Naive thymus-derived CD8-positive, alpha-beta T cell (primary cell): ENCODE data around the gene TMEM176B. TPM values are rescaled to one million over a fixed set of nuclear protein-coding genes. Genes with fewer than 3 reads are reported as not detected.
"Not testable (repeated sequence)": the region's sequence is repeated elsewhere in the genome, so short reads cannot be mapped to it uniquely, and the experiment has no call there.

Experiments used
- ATAC-seq, 2 donors: fragments of 150-1000 bp; cut with Tn5 transposase in 1 of 2; sonication (Bioruptor Pico), chemical (Tn5 transposase) in 1 of 2; 1 replicate in 1 of 2; 2 replicates in 1 of 2; pipeline ENCODE4 v1.10.0; 2021; ENCODE audit warnings: mild to moderate bottlenecking in 2 of 2, moderate library complexity in 2 of 2
- POLR2A ChIA-PET: fragments of 350-600 bp; sonication (Branson Sonifier 250); formaldehyde crosslinking; loops from one replicate; lab custom pipeline; 2021; ENCODE audit warnings: antibody characterized with exemption; lab: Charles Lee
- DNase-seq, 10 donors: peaks; one replicate each; pipeline versions ENCODE4 v3.0.0 to v3.0.0-alpha.2; 2020 to 2022
- H3K27ac Mint-ChIP-seq, 10 donors: one replicate each; pipeline ENCODE4 v1.8.0; 2020 to 2022; ENCODE audit warnings: mild to moderate bottlenecking in 10 of 10, mixed read lengths in 10 of 10, moderate library complexity in 4 of 10, inconsistent platforms in 1 of 10
- H3K27me3 Mint-ChIP-seq, 5 donors: one replicate each; pipeline ENCODE4 v1.8.0; 2021 to 2022; ENCODE audit warnings: mixed read lengths in 5 of 5
- H3K36me3 Mint-ChIP-seq, 3 donors: one replicate each; pipeline ENCODE4 v1.8.0; 2020 to 2022; ENCODE audit warnings: mixed read lengths in 3 of 3, mild to moderate bottlenecking in 2 of 3, inconsistent platforms in 1 of 3
- H3K4me1 Mint-ChIP-seq, 4 donors: one replicate each; pipeline ENCODE4 v1.8.0; 2021 to 2022; ENCODE audit warnings: mixed read lengths in 4 of 4
- H3K4me3 Mint-ChIP-seq, 10 donors: one replicate each; pipeline ENCODE4 v1.8.0; 2020 to 2022; ENCODE audit warnings: mild to moderate bottlenecking in 10 of 10, mixed read lengths in 10 of 10, moderate library complexity in 6 of 10, inconsistent platforms in 1 of 10
- H3K9me3 Mint-ChIP-seq, 9 donors: one replicate each; pipeline ENCODE4 v1.8.0; 2020 to 2022; ENCODE audit warnings: mixed read lengths in 9 of 9, mild to moderate bottlenecking in 3 of 9, inconsistent platforms in 1 of 9, moderate library complexity in 1 of 9
- polyA plus RNA-seq, 3 donors: library from polyadenylated mRNA; unstranded; fragments of 300-500 nt; fragmentation: Illumina TruSeq; gene quantifications; one replicate each; pipeline ENCODE4 v1.2.3, GENCODE V29; 2021
- total RNA-seq, 8 experiments: library from RNA in 2 of 8; stranded (reverse) in 2 of 8; gene quantifications; one replicate each; pipeline ENCODE4 v1.2.3 and lab custom pipeline; 2021 to 2026

The TMEM176B gene
- total and polyA plus RNA-seq, 5 experiments from 2014 or later = 0.69 TPM; not detected in 4

- DNase-seq (no peak), ATAC-seq (no peak)
- peak overlapping the region in 1 of 10 donors; percentile 17 for H3K27ac Mint-ChIP-seq
- no peaks in the 10 kb centered on the region for H3K36me3 Mint-ChIP-seq
- no peak overlapping the region for H3K4me3 Mint-ChIP-seq
- POLR2A ChIA-PET = no interaction called here
- no peaks in the 10 kb centered on the region for H3K9me3 Mint-ChIP-seq
- H3K27me3 Mint-ChIP-seq = peaks cover 1 to 14% (median 14%) of the 10 kb centered on the region in 5 donors
- H3K4me1 Mint-ChIP-seq = peaks cover 2 to 8% (median 5%) of the 10 kb centered on the region in 4 donors
These were observed 19.1 kb downstream of the TMEM176B start for GRCh38 chr7:150781103-150781502.

- Mint-ChIP-seq H3K9me3 (no peaks in the 10 kb centered on the region), H3K4me3 (no peak overlapping the region), H3K27me3 (peaks cover 1 to 14% (median 8%) of the 10 kb centered on the region in 5 donors), H3K27ac (no peak overlapping the region), H3K36me3 (no peaks in the 10 kb centered on the region), H3K4me1 (peaks cover 2 to 8% (median 5%) of the 10 kb centered on the region in 4 donors)
- POLR2A ChIA-PET = no interaction called here
- ATAC-seq = no peak
- no peak for DNase-seq
These were observed 19.9 kb downstream of the TMEM176B start for GRCh38 chr7:150780292-150780691.

GRCh38 chr7:150778738-150779301 is 21.3 kb downstream of the TMEM176B start:
- Mint-ChIP-seq H3K4me3 (no peak overlapping the region), H3K36me3 (peaks cover 0 to 4% (median 4%) of the 10 kb centered on the region in 3 donors), H3K27me3 (peaks cover 1 to 14% (median 4%) of the 10 kb centered on the region in 5 donors), H3K4me1 (peaks cover 2 to 8% (median 5%) of the 10 kb centered on the region in 4 donors), H3K9me3 (peaks cover 0 to 9% (median 5%) of the 10 kb centered on the region in 9 donors), H3K27ac (no peak overlapping the region)
- DNase-seq (peak; percentile 47 to 80 (median 64)), ATAC-seq (peak; percentile 66 to 75)
- POLR2A ChIA-PET = no interaction called here

- POLR2A ChIA-PET = no interaction called here
- no peak for DNase-seq
- Mint-ChIP-seq H3K4me1 (peaks cover 2 to 8% (median 5%) of the 10 kb centered on the region in 4 donors), H3K27ac (peak overlapping the region in 2 of 10 donors; percentile 25 to 63), H3K27me3 (peaks cover under 1 to 14% (median 4%) of the 10 kb centered on the region in 5 donors), H3K9me3 (peaks cover 0 to 15% (median 10%) of the 10 kb centered on the region in 9 donors), H3K36me3 (peaks cover 0 to 9% (median 7%) of the 10 kb centered on the region in 3 donors), H3K4me3 (no peak overlapping the region)
- peak in 1 of 2 donors; percentile 20 for ATAC-seq
These were observed 22.0 kb downstream of the TMEM176B start for GRCh38 chr7:150778014-150778737.

- H3K27me3 Mint-ChIP-seq, H3K4me3 Mint-ChIP-seq, H3K27ac Mint-ChIP-seq, POLR2A ChIA-PET, ATAC-seq, H3K36me3 Mint-ChIP-seq, DNase-seq, H3K4me1 Mint-ChIP-seq: not testable (repeated sequence)
- peaks cover 0 to 21% (median 12%) of the 10 kb centered on the region in 9 donors for H3K9me3 Mint-ChIP-seq
These were observed 26.0 kb downstream of the TMEM176B start for GRCh38 chr7:150774131-150774530.

GRCh38 chr7:150769768-150770167 is 30.4 kb downstream of the TMEM176B start:
- H3K4me1 Mint-ChIP-seq = peaks cover 0 to 2% (median 0%) of the 10 kb centered on the region in 4 donors
- no peak overlapping the region for H3K4me3 Mint-ChIP-seq
- peaks cover 0 to 21% (median 10%) of the 10 kb centered on the region in 9 donors for H3K9me3 Mint-ChIP-seq
- H3K27me3 Mint-ChIP-seq = peaks cover 0 to 2% (median 0%) of the 10 kb centered on the region in 5 donors
- ATAC-seq (no peak), DNase-seq (no peak)
- H3K27ac Mint-ChIP-seq = no peak overlapping the region
- H3K36me3 Mint-ChIP-seq = peaks cover 0 to 9% (median 9%) of the 10 kb centered on the region in 3 donors
- POLR2A ChIA-PET = interaction anchor here (0.8 kb wide), 1 partner anchor 364 kb away, joined by 3 read pairs; a partner anchor contains a TSS

- no peak overlapping the region for H3K4me3 Mint-ChIP-seq
- DNase-seq (no peak), ATAC-seq (no peak)
- POLR2A ChIA-PET = no interaction called here
- H3K27ac Mint-ChIP-seq = peak overlapping the region in 1 of 10 donors; percentile 9
- no peaks in the 10 kb centered on the region for H3K27me3 Mint-ChIP-seq
- H3K36me3 Mint-ChIP-seq = peaks cover 0 to 5% (median 0%) of the 10 kb centered on the region in 3 donors
- H3K4me1 Mint-ChIP-seq = peaks cover 0 to 2% (median 0%) of the 10 kb centered on the region in 4 donors
- H3K9me3 Mint-ChIP-seq = peaks cover 0 to 6% (median 0%) of the 10 kb centered on the region in 9 donors
These were observed 33.8 kb downstream of the TMEM176B start for GRCh38 chr7:150766334-150766709.

GRCh38 chr7:150759479-150759878 is 40.7 kb downstream of the TMEM176B start:
- Mint-ChIP-seq H3K4me3 (no peak overlapping the region), H3K36me3 (peaks cover 0 to 12% (median 0%) of the 10 kb centered on the region in 3 donors), H3K4me1 (peaks cover 15 to 28% (median 27%) of the 10 kb centered on the region in 4 donors), H3K9me3 (peaks cover 0 to 8% (median 2%) of the 10 kb centered on the region in 9 donors), H3K27me3 (peaks cover 0 to 2% (median 0%) of the 10 kb centered on the region in 5 donors), H3K27ac (peak overlapping the region in 1 of 10 donors; percentile 37)
- ATAC-seq = no peak
- no peak for DNase-seq
- POLR2A ChIA-PET = interaction anchor here (0.7 to 1.9 kb wide), 10 partner anchors 22 to 245 kb away, joined by 3 to 7 read pairs (median 3); partner anchors contain the start of genes GIMAP1, GIMAP2, GIMAP5 and GIMAP7

- POLR2A ChIA-PET = interaction anchor here (0.6 to 6.5 kb wide), 18 partner anchors 13 to 306 kb away, joined by 3 to 143 read pairs (median 32); partner anchors contain the start of genes GIMAP1, GIMAP2, GIMAP4 and GIMAP5
These were observed 43.3 kb downstream of the TMEM176B start for GRCh38 chr7:150756858-150757257.

GRCh38 chr7:150756166-150756565 is 44.0 kb downstream of the TMEM176B start:
- Mint-ChIP-seq H3K4me1 (peaks cover 26 to 55% (median 52%) of the 10 kb centered on the region in 4 donors), H3K27me3 (peaks cover 0 to 2% (median 0%) of the 10 kb centered on the region in 5 donors), H3K36me3 (peaks cover 0 to 7% (median 0%) of the 10 kb centered on the region in 3 donors), H3K27ac (peak overlapping the region; percentile 94 to 100 (median 96)), H3K9me3 (peaks cover 0 to 2% (median under 1%) of the 10 kb centered on the region in 9 donors), H3K4me3 (peak overlapping the region; percentile 38 to 88 (median 83))
- DNase-seq (peak in 1 of 10 donors; percentile 35), ATAC-seq (peak; percentile 12 to 39)
- POLR2A ChIA-PET = interaction anchor here (0.6 to 6.5 kb wide), 41 partner anchors 12 to 677 kb away, joined by 3 to 143 read pairs (median 7); partner anchors contain the start of genes GIMAP1, GIMAP2, GIMAP4 and GIMAP5

More at GRCh38 chr7:150756858-150757257, 43.3 kb downstream of the TMEM176B start:
- ATAC-seq (peak; percentile 13 to 47), DNase-seq (peak in 4 of 10 donors; percentile 54 to 74 (median 70))
- H3K9me3 Mint-ChIP-seq = peaks cover 0 to 8% (median 2%) of the 10 kb centered on the region in 9 donors
- H3K36me3 Mint-ChIP-seq = peaks cover 0 to 12% (median 0%) of the 10 kb centered on the region in 3 donors
- peak overlapping the region; percentile 38 to 88 (median 83) for H3K4me3 Mint-ChIP-seq
- peak overlapping the region; percentile 94 to 100 (median 96) for H3K27ac Mint-ChIP-seq
- peaks cover 0 to 2% (median 0%) of the 10 kb centered on the region in 5 donors for H3K27me3 Mint-ChIP-seq
- peaks cover 24 to 52% (median 49%) of the 10 kb centered on the region in 4 donors for H3K4me1 Mint-ChIP-seq

GRCh38 chr7:150755473-150756099 is 44.6 kb downstream of the TMEM176B start:
- ATAC-seq (peak; percentile 83 to 85), DNase-seq (peak in 9 of 10 donors; percentile 56 to 92 (median 72))
- peaks cover 0 to 6% (median 0%) of the 10 kb centered on the region in 3 donors for H3K36me3 Mint-ChIP-seq
- H3K9me3 Mint-ChIP-seq = peaks cover 0 to 2% (median 0%) of the 10 kb centered on the region in 9 donors
- peaks cover 0 to 2% (median 0%) of the 10 kb centered on the region in 5 donors for H3K27me3 Mint-ChIP-seq
- H3K4me1 Mint-ChIP-seq = peaks cover 27 to 61% (median 55%) of the 10 kb centered on the region in 4 donors
- peak overlapping the region; percentile 52 to 88 (median 83) for H3K4me3 Mint-ChIP-seq
- H3K27ac Mint-ChIP-seq = peak overlapping the region; percentile 94 to 100 (median 96)
- POLR2A ChIA-PET = interaction anchor here (0.6 to 6.5 kb wide), 46 partner anchors 11 to 677 kb away, joined by 3 to 143 read pairs (median 6); partner anchors contain the start of genes GIMAP1, GIMAP2, GIMAP4 and GIMAP5
